HepG2 (cell line): Measurements from ENCODE around the gene RNF150.

Experiments used
- RAD21 ChIP-seq: fragments of 450-650 bp; formaldehyde crosslinking; IDR thresholded peaks from 2 replicates; pipeline ENCODE4 v1.5.0; 2020; ENCODE audit warnings: mild to moderate bottlenecking
- ZC3H4 ChIP-seq: sonication (generic); formaldehyde crosslinking; IDR thresholded peaks from 2 replicates; pipeline ENCODE4 v1.4.0; 2020; ENCODE audit warnings: missing genetic modification reagents, borderline replicate concordance
- TF ChIP-seq, protein P1 (sequence below): sonication (generic); formaldehyde crosslinking; IDR thresholded peaks from 2 replicates; pipeline ENCODE4 v1.5.0; 2020; ENCODE audit warnings: missing genetic modification reagents
- TF ChIP-seq, protein P2 (sequence below): sonication (generic); formaldehyde crosslinking; IDR thresholded peaks from 2 replicates; pipeline ENCODE4 v1.9.0; 2021; ENCODE audit warnings: missing genetic modification reagents, borderline replicate concordance
- TF ChIP-seq, protein P3 (sequence below): sonication (generic); formaldehyde crosslinking; IDR thresholded peaks from 2 replicates; pipeline ENCODE4 v1.5.0; 2020; ENCODE audit warnings: mild to moderate bottlenecking, missing genetic modification reagents, moderate library complexity

DNA sequence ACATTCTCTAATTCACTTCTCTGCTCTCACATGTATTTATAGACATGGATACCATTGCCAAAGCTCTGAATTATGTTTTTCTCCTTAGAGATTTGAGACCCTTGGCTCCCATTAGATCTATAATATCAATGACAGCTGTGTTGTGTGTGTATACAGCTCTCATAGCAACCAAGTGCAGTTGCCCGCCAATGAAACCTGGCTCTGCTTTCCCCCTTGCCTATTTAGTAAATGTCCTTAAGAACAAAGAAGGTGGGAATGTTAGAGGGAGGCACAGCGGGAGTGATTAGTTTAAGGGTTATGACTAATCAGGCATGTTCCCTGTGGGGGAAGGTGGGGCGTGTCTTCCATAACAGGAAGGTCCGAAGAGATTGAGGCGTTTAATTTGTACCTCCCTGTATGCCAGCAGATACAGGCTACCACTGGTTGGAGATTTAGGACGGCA, 276.6 kb downstream of the RNF150 start:
- TF ChIP-seq, protein P1, sequence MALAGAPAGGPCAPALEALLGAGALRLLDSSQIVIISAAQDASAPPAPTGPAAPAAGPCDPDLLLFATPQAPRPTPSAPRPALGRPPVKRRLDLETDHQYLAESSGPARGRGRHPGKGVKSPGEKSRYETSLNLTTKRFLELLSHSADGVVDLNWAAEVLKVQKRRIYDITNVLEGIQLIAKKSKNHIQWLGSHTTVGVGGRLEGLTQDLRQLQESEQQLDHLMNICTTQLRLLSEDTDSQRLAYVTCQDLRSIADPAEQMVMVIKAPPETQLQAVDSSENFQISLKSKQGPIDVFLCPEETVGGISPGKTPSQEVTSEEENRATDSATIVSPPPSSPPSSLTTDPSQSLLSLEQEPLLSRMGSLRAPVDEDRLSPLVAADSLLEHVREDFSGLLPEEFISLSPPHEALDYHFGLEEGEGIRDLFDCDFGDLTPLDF (CRISPR knock-in tag): no peak
- TF ChIP-seq RAD21 (CRISPR knock-in tag): no peak
- TF ChIP-seq, protein P2, sequence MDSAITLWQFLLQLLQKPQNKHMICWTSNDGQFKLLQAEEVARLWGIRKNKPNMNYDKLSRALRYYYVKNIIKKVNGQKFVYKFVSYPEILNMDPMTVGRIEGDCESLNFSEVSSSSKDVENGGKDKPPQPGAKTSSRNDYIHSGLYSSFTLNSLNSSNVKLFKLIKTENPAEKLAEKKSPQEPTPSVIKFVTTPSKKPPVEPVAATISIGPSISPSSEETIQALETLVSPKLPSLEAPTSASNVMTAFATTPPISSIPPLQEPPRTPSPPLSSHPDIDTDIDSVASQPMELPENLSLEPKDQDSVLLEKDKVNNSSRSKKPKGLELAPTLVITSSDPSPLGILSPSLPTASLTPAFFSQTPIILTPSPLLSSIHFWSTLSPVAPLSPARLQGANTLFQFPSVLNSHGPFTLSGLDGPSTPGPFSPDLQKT: no peak
- TF ChIP-seq ZC3H4: no peak
- TF ChIP-seq, protein P3, sequence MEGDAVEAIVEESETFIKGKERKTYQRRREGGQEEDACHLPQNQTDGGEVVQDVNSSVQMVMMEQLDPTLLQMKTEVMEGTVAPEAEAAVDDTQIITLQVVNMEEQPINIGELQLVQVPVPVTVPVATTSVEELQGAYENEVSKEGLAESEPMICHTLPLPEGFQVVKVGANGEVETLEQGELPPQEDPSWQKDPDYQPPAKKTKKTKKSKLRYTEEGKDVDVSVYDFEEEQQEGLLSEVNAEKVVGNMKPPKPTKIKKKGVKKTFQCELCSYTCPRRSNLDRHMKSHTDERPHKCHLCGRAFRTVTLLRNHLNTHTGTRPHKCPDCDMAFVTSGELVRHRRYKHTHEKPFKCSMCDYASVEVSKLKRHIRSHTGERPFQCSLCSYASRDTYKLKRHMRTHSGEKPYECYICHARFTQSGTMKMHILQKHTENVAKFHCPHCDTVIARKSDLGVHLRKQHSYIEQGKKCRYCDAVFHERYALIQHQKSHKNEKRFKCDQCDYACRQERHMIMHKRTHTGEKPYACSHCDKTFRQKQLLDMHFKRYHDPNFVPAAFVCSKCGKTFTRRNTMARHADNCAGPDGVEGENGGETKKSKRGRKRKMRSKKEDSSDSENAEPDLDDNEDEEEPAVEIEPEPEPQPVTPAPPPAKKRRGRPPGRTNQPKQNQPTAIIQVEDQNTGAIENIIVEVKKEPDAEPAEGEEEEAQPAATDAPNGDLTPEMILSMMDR: no peak
